B cell (primary cell): ENCODE measurements around the gene AFAP1L1. TPM values are rescaled to one million over a fixed set of nuclear protein-coding genes. Genes with fewer than 3 reads are reported as not detected.

Source experiments
- ATAC-seq: fragments of 200-7000 bp; cut with Tn5 transposase; one replicate; pipeline ENCODE4 v1.10.0; 2021; ENCODE audit warnings: low read depth, mild to moderate bottlenecking, moderate number of reproducible peaks, moderate library complexity
- CTCF ChIA-PET: fragments of 350-600 bp; sonication (Branson Sonifier 250); formaldehyde crosslinking; loops from one replicate; lab custom pipeline; 2021; ENCODE audit warnings: antibody characterized with exemption, inconsistent platforms; lab: Charles Lee
- POLR2A ChIA-PET: fragments of 350-600 bp; sonication (Branson Sonifier 250); formaldehyde crosslinking; loops from one replicate; lab custom pipeline; 2021; ENCODE audit warnings: antibody characterized with exemption; lab: Charles Lee
- DNase-seq: peaks from one replicate; pipeline ENCODE4 v3.0.0; 2013
- H2AFZ ChIP-seq: 2 replicates; pipeline ENCODE4 v1.6.1; 2012; ENCODE audit warnings: mild to moderate bottlenecking, low read depth, low read length; ENCODE audit not compliant: insufficient read depth, poor library complexity, severe bottlenecking
- H3K27ac ChIP-seq, 2 donors: 1 replicate in 1 of 2; 2 replicates in 1 of 2; pipeline ENCODE4 v1.5.1; 2012 to 2013; ENCODE audit warnings: low read length in 2 of 2, mild to moderate bottlenecking in 2 of 2, moderate library complexity in 1 of 2
- H3K27me3 ChIP-seq, 4 experiments: fragments of 200-600 bp in 1 of 4; sonication (generic) in 1 of 4; replicated peaks in 1 of 4; 1 replicate in 2 of 4; 2 replicates in 2 of 4; pipeline versions ENCODE4 v1.6.1 to v1.7.0; 2013 to 2016; ENCODE audit warnings: low read length in 3 of 4, mild to moderate bottlenecking in 2 of 4, mixed read lengths in 1 of 4, moderate library complexity in 1 of 4; ENCODE audit not compliant: insufficient read depth in 4 of 4, control insufficient read depth in 3 of 4; ENCODE audit errors: control extremely low read depth in 1 of 4
- H3K36me3 ChIP-seq, 2 experiments: replicated peaks in 1 of 2; 1 replicate in 1 of 2; 2 replicates in 1 of 2; pipeline versions ENCODE4 v1.6.1 to v1.7.1; 2013; ENCODE audit warnings: low read length in 1 of 2; ENCODE audit not compliant: insufficient read depth in 2 of 2, control insufficient read depth in 1 of 2; ENCODE audit errors: control extremely low read depth in 1 of 2, extremely low read depth in 1 of 2
- H3K4me1 ChIP-seq, 2 donors: fragments of 200-600 bp in 1 of 2; sonication (generic) in 1 of 2; 1 replicate in 1 of 2; 2 replicates in 1 of 2; pipeline versions ENCODE4 v1.5.1 to v1.6.1; 2013 to 2017; ENCODE audit warnings: low read length in 2 of 2; ENCODE audit not compliant: control insufficient read depth in 2 of 2, insufficient read depth in 2 of 2
- H3K4me2 ChIP-seq: replicated peaks from 2 replicates; pipeline ENCODE3; 2012; ENCODE audit warnings: mild to moderate bottlenecking, low read depth, low read length; ENCODE audit not compliant: poor library complexity, severe bottlenecking
- H3K4me3 ChIP-seq, 5 experiments: fragments of 200-600 bp in 1 of 5; sonication (generic) in 1 of 5; 1 replicate in 3 of 5; 2 replicates in 2 of 5; pipeline versions ENCODE4 v1.5.1 to v1.7.0; 2011 to 2016; ENCODE audit warnings: low read length in 4 of 5, mild to moderate bottlenecking in 4 of 5, low read depth in 2 of 5, control low read depth in 1 of 5, moderate library complexity in 1 of 5; ENCODE audit not compliant: insufficient read depth in 1 of 5; ENCODE audit errors: control extremely low read depth in 1 of 5, extremely low read depth in 1 of 5
- H3K79me2 ChIP-seq: fragments of 200-600 bp; sonication (generic); one replicate; pipeline ENCODE4 v1.6.0; 2016; ENCODE audit warnings: low read length; ENCODE audit not compliant: control insufficient read depth, insufficient read depth
- H3K9ac ChIP-seq: fragments of 200-600 bp; sonication (generic); 2 replicates; pipeline ENCODE4 v1.6.1; 2017; ENCODE audit warnings: mild to moderate bottlenecking, low read length, moderate library complexity
- H3K9me3 ChIP-seq, 3 donors: one replicate each; pipeline versions ENCODE4 v1.6.1 to v1.7.1; 2013; ENCODE audit warnings: low read length in 2 of 3; ENCODE audit not compliant: control insufficient read depth in 2 of 3, insufficient read depth in 1 of 3; ENCODE audit errors: control extremely low read depth in 1 of 3
- H4K20me1 ChIP-seq: 2 replicates; pipeline ENCODE4 v1.6.0; 2012; ENCODE audit warnings: mild to moderate bottlenecking, low read length; ENCODE audit not compliant: insufficient read depth, control insufficient read depth, poor library complexity, severe bottlenecking
- H3K27ac Mint-ChIP-seq: one replicate; pipeline ENCODE4 v1.8.0; 2021; ENCODE audit warnings: mixed read lengths
- H3K27me3 Mint-ChIP-seq: one replicate; pipeline ENCODE4 v1.8.0; 2021; ENCODE audit warnings: mixed read lengths
- H3K4me1 Mint-ChIP-seq: one replicate; pipeline ENCODE4 v1.8.0; 2021; ENCODE audit warnings: mixed read lengths
- H3K4me3 Mint-ChIP-seq: one replicate; pipeline ENCODE4 v1.8.0; 2021; ENCODE audit warnings: mixed read lengths
- H3K9me3 Mint-ChIP-seq: one replicate; pipeline ENCODE4 v1.8.0; 2022; ENCODE audit warnings: mixed read lengths; ENCODE audit not compliant: insufficient read depth
- EZH2 ChIP-seq: IDR thresholded peaks from 2 replicates; pipeline ENCODE4 v1.6.1; 2012; ENCODE audit warnings: borderline replicate concordance, low read depth, mild to moderate bottlenecking, moderate library complexity, low read length; ENCODE audit not compliant: insufficient read depth, poor library complexity, severe bottlenecking
- WGBS: methylation state at CpG from one replicate; pipeline ENCODE4 v1.1.5; 2013; ENCODE audit warnings: missing lambda C conversion rate; ENCODE audit not compliant: insufficient coverage; 5-methylcytosine and 5-hydroxymethylcytosine counted together
- intact Hi-C: fragments of 100-400 bp; cut with micrococcal nuclease; formaldehyde crosslinking; loops from one replicate; pipeline ENCODE4 v1.10.0; 2022
- polyA plus RNA-seq: library from polyadenylated mRNA; depleted of rRNA; stranded (reverse); fragments of >200 nt; gene quantifications from 2 replicates; pipeline ENCODE4 v1.2.3, GENCODE V29; 2012
- total RNA-seq, 2 donors: library from RNA; stranded (reverse); fragments of 120-200 nt in 1 of 2; gene quantifications; 1 replicate in 1 of 2; 2 replicates in 1 of 2; pipeline versions ENCODE4 v1.2.3 to v1.2.4, GENCODE V29; 2013 to 2022
- TF ChIP-seq, protein P1 (sequence below): fragments of 200-600 bp; IDR thresholded peaks from one replicate; pipeline ENCODE4 v1.8.0; 2022; ENCODE audit warnings: antibody characterized with exemption, mild to moderate bottlenecking

Gene AFAP1L1
- total and polyA plus RNA-seq, 2 donors (not counting 1 experiment from before 2014, with no cell fraction given): not detected

DNA sequence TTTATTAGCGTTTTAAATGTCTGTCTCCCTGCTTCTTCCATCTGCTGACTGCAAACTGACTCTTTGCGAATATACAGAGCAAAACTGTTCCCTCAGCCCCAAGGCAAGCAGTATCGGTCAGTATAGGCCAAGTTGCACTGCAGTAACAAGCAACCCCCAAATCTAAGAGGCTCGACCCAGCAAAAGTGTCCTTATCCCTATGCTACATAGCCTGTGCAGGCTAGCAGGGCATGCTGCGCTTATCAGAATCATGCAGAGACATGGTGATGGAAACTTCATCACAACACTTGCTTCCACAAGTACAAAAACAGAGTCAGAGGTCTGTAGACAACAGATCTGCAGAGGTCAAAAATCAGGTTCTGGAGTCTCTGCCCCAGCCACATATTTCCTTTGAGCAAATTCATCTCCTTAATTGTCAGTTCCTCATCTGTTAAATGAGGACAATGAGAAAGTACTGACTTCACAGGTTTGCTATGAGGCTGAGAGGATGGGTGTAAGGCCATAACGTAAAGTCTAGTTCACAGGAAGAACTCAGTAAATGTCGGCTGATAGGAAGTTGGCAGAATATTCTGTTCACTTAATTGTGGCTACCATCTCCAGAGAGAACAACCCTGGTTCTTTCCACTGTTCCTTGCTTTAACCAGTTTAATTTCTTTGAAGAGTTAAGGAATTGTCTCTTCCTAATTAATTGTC lies 117.0 kb downstream of the AFAP1L1 start:
- Histone ChIP-seq H3K4me1 (no peaks in the 10 kb centered on the region), H2AFZ (no peak overlapping the region), H3K36me3 (no peaks in the 10 kb centered on the region), H3K9me3 (no peaks in the 10 kb centered on the region), H3K9ac (no peak overlapping the region), H4K20me1 (no peaks in the 10 kb centered on the region), H3K79me2 (no peaks in the 10 kb centered on the region), H3K4me3 (no peak overlapping the region), H3K4me2 (no peak overlapping the region), H3K27me3 (no peaks in the 10 kb centered on the region), H3K27ac (no peak overlapping the region)
- ChIA-PET CTCF (interaction anchor here (0.6 to 1.3 kb wide), 2 partner anchors 18 to 1353 kb away, joined by 3 to 6 read pairs; no protein-coding TSS in a partner anchor), POLR2A (interaction anchor here (0.5 kb wide), 1 partner anchor 153 kb away, joined by 5 read pairs; no protein-coding TSS in a partner anchor)
- Mint-ChIP-seq H3K27me3 (peaks cover 8% of the 10 kb centered on the region), H3K27ac (no peak overlapping the region), H3K4me1 (no peaks in the 10 kb centered on the region), H3K4me3 (no peak overlapping the region), H3K9me3 (no peaks in the 10 kb centered on the region)
- DNase-seq (no peak), ATAC-seq (no peak)
- 94% methylated on average over 5 of the region's 7 CpGs for WGBS
- intact Hi-C loops: no loop called here
- no peak for TF ChIP-seq EZH2
- TF ChIP-seq, protein P1, sequence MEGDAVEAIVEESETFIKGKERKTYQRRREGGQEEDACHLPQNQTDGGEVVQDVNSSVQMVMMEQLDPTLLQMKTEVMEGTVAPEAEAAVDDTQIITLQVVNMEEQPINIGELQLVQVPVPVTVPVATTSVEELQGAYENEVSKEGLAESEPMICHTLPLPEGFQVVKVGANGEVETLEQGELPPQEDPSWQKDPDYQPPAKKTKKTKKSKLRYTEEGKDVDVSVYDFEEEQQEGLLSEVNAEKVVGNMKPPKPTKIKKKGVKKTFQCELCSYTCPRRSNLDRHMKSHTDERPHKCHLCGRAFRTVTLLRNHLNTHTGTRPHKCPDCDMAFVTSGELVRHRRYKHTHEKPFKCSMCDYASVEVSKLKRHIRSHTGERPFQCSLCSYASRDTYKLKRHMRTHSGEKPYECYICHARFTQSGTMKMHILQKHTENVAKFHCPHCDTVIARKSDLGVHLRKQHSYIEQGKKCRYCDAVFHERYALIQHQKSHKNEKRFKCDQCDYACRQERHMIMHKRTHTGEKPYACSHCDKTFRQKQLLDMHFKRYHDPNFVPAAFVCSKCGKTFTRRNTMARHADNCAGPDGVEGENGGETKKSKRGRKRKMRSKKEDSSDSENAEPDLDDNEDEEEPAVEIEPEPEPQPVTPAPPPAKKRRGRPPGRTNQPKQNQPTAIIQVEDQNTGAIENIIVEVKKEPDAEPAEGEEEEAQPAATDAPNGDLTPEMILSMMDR: no peak
